ENCODE data around the gene NYAP2.
A peak's percentile ranks its signal among the peaks of the same experiment; 100 is the strongest.

NYAP2 gene

DNA sequence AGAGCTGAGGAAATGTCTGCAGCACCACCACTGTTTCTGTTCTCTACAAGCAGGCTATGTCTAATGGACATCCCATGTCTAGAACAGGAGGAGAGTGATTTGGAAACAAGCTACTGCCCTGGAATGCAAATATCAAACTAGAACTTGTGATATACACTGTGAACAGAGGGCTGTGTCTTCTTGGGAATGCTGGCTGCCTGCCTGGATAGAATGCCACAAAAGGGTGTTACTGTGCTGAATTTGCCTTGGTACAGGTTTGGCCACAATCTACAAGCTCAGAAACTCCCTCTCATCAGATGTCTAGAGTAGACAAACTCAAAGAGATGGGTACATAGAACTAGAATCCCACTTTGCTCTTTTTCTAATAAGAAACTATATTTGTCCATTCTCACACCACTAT lies 170.5 kb downstream of the NYAP2 start:
- DNase-seq = no peak

DNA sequence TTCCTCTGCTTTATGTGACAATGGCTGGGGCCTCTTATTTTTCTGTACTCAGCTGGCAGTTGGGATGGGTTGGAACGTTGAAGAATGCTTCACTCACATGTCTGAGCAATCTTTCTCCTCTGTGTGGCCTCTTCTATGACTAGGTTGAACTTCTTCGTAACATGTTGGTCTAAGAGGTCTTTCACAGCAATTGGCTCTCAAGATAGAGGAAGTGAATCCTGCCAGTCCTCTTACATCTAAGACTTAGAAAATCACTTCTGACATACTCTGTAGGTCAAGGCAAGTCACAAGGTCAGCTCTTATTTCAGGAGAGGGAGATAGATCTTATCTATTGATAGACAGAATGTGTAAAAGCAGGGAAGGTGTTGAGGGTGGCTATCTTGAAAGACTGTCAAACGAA lies 174.1 kb downstream of the NYAP2 start:
- DNase-seq = no peak

DNA sequence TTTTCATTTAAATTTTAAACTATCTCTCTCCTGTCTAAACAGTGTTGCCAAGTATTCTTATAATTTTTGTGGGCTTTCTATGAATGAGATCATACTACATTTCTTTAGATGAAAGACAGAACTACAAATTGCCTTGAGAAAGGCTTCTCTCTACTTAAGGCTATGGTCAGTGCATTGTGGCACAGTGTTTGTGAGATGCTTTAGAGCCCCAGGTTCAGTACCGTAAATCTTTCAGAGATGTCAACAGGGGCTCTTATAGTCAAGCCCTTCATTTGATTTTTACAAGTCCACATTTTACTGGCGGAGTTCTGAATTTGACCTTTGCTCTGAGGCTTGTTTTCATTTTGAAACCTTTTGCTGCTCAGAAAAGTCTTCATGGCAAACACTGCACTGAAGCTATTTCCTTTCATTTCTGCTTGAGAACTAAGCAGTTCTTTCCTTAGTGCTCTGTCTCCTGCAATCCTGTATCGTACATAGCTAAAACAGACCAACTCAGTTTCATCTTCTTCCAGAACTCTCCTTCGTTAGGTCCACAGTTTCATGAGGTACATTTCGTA lies 175.2 kb downstream of the NYAP2 start:
- no peak for DNase-seq

DNA sequence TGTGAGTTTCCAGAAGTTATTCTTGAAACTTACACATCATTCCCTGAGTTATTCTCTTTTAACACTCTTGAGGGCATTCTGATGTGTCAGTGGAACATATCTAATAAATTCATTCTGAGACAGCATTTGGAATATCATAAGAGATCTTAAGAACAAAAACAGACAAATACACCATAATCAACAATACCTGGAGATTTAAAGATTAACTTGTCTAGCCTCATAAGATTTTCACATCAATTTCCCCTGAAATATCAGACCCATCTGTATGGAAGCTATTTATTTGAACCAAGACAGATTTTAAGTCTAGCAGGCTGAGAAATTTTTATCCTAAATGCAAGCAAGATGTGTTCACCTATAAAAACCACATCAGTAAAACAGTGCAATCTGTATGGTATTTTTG lies 181.6 kb downstream of the NYAP2 start:
- DNase-seq = no peak

DNA sequence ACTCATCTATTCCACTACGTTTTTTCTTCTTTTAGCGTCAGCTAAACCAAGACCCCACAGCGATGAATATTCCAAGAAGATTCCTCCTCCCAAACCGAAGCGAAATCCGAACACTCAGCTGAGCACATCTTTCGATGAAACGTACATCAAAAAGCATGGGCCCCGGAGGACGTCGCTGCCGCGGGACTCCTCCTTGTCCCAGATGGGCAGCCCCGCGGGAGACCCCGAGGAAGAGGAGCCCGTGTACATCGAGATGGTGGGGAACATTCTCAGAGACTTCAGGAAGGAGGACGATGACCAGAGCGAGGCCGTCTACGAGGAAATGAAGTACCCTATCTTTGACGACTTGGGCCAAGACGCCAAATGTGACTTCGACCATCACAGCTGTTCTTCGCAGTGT lies 182.4 kb downstream of the NYAP2 start:
- no peak for DNase-seq

DNA sequence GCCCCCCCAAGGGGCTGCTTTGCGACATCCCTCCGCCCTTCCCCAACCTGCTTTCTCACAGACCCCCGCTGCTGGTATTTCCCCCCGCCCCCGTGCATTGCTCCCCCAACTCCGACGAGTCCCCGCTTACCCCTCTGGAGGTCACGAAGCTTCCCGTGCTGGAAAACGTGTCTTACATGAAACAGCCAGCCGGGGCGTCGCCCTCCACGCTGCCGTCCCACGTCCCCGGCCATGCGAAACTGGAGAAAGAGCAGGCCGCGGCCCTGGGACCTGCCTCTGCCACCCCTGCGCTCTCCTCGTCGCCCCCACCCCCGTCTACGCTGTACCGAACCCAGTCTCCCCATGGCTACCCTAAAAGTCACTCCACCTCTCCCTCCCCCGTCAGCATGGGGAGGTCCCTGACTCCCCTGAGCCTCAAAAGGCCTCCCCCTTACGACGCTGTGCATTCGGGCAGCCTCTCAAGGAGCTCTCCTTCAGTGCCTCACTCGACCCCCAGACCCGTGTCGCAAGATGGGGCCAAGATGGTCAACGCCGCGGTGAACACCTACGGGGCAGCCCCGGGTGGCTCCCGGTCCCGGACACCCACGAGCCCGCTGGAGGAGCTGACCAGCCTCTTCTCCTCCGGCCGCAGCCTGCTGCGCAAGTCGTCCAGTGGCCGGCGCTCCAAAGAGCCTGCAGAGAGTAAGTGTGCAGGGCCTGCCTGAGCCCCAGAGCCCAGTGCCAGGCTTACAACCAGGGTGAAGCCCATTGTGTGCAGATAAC lies 183.0 kb downstream of the NYAP2 start:
- no peak for DNase-seq

DNA sequence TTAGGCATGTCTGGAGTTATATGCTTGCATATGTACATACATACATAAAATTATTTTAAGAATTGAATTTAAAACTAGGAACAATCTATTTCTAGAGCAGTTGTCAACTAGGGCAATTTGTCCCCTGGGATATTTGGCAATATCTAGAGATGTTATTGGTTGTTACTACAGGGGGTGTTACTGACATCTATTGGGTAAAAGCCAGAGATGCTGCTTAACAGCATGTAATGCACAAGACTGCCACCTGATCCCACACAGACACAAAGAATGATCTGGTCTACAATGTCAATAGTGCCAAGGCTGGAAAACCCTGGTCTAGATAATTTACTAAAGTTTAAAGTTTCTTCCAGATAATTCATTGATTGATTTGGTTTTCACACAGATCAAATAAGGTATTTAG lies 185.3 kb downstream of the NYAP2 start:
- no peak for DNase-seq

DNA sequence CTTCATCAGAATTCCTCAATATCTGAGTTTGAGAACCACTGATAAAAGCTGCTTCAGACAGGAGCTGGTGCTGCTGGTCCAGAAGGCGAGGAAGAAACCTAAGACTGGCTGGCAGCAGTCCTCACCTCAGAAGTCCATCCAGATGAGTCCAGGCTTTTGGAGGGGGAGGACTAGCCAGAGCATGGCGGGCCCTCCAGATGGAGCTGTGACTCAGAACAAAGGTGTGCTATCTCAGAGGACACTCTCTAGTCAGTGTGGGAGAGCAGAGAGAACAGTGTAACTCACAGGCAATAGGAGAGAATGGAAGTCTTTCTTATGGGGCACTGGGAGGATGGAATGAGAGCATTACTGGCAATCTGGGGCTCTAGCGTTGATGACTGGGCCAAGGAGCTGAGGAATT lies 191.4 kb downstream of the NYAP2 start:
- DNase-seq = no peak

DNA sequence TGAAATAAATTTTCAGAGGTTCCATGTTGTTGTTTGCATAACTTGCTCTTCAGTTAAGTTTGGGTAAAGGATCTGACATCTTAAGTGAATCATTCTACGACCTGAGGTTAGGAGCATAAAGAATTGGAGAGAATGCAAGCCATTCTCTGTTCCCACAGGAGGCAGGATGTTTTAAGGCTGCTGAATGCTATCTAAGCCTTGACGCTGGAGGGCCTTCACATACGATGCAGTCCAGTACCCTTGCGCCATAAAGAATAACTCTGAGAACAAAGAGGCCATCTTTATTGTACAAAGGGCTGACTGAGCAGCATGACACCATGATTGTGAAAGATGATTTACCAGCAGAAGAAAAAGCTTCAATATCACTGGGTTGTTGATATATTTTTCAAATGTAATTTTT lies 198.4 kb downstream of the NYAP2 start:
- peak; percentile 39 for DNase-seq

DNA sequence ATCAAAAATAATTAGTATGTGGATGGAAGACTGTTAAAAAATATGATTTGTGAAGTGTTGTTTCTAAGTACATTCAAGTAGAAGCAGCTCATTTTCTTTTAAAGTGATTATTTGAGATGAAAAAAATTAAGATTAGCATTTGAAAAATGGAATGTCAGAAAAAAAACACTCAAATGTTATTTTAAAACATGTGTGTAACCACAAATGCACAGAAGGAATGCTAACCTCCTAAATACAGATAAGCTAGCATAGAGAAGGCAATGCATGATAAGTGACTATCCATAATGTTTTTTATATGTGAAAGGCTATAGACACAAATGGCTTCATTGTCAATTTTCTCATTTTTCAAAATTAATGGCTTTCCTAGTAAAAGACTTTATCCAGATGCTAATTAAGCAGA lies 198.9 kb downstream of the NYAP2 start:
- DNase-seq = no peak

DNA sequence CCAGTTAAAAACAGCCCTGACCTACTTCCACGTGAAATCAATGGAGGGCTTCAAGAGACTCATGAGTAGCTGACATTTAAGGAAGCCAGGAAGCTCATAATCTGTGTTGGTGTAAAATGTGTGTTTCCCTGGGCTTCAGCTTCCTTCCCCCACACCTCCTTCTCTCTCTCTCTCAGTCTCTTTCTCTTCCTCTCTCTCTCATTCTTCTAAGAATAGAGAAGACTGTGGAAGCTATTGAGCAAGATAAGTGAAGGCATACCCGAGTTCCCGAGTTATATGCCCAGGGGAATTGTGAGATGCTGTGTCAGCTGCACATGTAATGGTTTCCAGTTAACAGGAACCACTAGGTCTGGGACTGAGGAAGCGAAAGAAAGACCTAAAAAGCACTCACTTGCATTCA lies 199.4 kb downstream of the NYAP2 start:
- peak; percentile 39 for DNase-seq

DNA sequence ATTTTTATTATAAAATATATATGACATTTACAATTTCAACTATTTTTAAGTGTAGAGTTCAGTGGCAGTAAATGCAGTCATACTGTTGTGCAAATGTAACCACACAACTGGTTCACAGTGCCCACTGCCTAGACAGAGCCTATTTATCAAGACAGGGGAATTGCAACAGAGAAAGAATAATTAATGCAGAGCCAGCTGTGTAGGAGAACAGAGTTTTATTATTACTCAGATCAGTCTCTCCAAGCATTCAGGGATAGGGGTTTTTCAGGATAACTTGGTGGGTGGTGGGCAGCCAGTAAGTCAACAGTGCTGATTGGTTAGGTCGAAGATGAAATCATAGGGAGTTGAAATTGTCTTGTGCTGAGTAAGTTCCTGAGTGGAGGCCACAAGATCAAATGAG lies 200.3 kb downstream of the NYAP2 start:
- DNase-seq = no peak

DNA sequence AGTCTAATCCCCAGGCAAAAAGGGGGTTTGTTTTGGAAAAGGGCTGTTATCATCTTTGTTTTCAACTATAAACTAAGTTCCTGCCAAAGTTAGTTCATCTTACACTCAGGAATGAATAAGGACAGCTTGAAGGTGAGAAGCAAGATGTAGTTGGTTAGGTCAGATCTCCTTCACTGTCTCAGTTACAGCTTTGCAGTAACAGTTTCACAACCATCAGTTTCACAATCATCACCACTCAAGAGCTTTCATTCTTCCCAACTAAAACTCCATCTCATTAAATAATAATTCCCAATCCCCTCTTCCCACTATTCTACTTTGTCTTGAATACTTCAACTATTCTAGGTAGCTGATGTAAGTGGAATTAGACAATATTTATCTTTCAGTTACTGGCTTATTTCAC lies 200.9 kb downstream of the NYAP2 start:
- no peak for DNase-seq

DNA sequence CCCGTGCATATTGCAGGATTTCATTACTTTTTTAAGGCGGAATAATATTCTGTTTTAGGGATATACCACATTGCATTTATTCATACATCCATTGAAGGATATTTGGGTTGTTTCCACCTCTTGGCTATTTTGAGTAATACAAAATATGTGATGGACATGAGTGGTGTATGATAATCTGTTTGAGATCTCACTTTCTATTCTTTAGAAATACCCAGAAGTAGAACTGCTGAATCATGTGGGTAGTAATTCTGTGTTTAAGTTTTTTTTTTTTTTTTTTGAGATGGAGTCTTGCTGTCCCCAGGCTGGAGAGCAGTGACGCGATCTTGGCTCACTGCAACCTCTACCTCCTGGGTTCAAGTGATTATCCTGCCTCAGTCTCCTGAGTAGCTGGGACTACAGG lies 201.4 kb downstream of the NYAP2 start:
- no peak for DNase-seq

DNA sequence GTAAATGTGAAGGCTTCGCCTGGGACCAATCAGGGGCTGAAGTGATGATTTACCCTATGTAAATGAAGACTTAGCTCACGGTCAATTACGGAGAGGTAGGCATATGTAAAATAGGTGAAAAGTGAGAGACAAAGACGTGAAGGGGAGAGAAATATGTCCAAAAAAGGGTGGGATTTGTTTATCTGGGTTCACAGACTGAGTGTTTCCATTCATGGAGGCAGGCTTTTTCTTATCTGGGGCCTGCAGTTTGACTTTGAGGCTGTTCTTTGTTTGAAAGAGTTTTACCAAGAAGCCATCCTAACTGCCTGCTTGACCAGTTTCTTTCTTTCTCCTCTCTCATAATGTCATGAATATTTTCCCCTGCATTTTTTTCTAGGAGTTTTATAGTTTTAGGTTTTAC lies 202.7 kb downstream of the NYAP2 start:
- no peak for DNase-seq

DNA sequence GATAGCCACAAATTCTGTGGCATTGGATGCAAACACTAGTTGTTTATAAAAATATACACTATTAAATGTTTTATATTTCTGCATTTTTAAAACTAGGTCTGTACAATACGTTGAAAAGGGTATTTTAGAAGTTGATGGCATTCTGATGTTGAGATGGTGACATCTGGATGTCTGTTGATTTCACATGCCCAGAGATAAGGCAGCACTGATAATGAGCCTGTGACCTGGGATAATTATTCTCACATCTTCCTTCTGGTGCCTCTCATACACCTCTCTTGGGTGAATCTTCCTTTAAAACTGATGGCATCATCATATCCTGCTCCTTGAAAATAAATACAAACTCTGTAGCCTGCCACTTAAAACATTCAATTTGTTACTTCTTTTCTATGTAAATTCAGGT lies 208.6 kb downstream of the NYAP2 start:
- DNase-seq = no peak

DNA sequence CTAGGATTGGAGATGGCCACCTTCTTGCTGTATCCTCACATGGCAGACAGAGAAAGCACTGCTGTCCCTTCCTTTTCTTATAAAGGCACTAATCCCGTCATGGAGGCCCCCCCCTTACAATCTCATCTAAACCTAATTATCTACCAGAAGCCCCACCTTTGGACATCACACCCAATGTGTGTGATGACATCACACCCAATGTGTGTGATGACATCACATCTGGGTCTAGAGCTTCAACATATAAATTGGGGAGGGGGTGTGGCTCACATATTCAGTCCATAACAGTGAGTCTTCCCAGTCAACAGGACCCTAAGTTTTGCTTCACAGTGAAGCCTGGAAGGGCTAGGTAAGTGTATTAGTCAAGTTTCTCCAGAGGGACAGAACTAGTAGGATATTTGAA lies 213.1 kb downstream of the NYAP2 start:
- DNase-seq = no peak

DNA sequence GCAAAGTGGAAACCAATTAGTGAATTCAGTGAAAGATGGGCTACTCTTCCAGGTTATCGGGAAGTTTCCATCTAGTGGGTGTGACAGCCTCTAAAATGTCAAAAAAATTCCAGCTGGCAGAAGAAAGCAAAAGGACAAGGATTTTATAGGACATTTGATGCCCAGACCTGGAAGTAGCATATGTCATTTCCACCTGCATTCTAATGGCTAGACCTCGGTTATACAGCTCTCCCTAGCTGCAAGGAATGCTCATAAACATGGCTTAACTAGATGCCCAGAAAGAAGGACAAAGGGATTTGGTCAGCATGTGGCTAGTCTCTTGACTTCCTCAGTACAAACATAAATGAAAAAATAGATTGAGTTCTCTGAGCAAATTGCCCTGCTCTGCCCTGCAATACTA lies 215.4 kb downstream of the NYAP2 start:
- no peak for DNase-seq

DNA sequence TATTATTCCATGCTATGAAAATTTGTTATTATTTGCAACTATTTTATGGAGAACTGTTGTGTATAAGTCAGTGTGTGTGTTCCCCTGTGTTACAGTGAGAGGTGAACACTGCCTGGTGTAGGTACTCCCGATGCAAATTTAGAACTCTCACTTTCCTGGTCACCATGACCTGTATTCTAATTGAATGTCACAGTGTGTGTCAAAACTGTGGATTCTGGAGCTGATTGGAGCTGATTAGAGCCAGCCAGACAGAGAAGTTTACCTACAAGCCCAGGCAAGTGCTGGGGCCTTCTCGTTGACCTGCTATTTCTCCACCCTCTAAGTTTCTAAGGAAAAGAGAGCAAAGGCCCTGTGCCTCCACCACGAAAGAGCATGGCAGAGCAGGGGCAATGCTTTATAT lies 216.0 kb downstream of the NYAP2 start:
- DNase-seq = no peak

DNA sequence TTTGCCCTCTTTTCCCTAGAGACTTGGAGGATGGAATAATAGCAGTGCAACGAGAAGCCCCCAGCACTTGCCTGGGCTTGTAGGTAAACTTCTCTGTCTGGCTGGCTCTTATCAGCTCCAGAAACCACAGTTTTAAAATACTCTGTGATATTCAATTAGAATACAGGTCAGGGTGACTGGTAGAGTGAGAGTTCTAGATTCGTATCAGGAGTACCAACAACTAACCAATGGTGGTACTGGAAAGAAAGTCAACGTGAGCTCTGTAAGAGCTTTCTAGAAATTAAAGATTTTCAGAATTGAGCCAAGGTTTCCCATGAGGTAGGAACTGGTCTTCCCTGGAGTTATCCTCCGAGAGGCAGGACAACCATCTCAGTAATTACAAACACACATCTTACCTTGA lies 216.9 kb downstream of the NYAP2 start:
- no peak for DNase-seq

DNA sequence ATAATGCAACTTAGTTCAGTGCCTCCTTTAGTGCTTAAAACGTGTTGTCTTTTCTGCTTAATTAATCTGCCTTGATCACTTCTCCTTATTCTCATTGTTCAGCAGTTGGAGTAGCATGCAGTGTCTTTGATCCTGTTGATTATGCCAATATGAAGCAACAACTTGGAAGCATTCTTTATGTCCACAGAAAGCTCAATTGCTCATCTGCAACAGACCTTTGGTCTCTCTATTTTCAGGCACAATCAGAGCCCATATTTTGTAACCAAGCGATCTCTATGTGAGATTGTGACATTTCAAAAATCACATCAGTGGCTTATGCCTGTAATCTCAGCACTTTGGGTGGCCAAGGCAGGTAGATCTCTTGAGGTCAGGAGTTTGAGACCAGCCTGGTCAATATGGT lies 217.3 kb downstream of the NYAP2 start:
- no peak for DNase-seq

DNA sequence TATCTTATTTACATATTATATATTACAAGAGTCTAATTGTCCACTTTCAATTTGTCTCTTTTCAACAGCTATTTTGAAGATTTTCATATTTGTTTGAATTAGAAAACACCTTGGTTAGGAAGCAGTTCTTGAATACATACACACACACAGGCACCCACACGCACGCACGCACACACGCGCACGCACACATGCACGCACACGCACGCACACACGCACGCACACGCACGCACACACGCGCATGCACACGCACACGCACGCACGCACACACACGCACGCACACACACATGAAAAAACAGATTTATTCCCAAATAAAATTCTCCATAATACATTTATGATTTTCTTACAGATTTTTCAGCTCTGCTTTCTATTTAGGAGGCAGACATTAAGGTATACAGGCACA lies 220.7 kb downstream of the NYAP2 start:
- no peak for DNase-seq

DNA sequence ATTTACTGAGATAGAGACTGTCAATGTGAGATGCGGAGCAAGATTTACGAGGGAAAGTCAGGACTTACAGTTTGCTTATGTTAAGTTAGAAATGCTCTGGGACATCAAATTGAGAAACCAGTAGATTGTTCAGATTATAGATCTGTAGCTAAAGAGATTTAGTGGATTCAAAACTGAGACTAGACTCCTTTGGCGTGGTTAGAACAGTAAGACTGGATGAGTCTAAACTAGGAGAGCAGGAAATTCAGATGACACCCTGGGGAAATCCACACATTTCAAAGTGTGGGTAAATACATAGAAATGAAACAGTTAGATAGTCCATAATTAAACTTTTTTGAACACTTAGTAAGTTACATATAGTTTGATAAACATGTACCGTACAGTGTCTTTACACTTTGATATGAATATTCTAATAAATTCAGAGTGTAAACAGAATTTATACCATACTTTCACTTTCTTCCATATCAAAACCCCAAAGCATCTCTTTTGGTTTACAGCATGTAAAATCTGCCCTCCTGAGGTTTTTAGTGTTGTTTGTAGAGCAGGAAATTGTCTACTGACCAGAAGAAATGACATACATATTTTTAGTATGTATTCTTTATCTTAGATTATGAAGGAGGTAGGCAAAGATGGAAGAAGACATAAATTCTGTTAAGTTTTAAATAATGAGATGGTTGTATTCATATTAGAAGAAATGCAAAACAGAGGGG lies 231.5 kb downstream of the NYAP2 start:
- no peak for DNase-seq

DNA sequence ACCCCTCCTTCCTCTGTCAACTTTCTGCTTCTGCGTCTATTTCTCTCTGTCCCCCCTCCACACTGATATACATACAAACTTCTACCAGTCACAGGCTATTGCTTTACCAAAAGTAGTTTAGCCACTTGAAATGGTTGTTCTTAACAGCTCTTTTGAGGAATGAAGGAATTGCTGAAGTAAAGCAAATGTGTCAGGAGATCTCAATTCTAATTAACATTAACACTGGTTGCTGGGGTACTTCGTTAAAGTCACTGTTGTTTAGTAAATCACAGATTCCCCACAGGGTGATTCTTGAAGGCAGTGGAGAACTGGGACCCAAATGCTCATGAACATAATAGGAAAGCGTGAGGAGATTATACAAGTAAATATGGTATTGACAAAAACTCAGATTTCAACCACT lies 232.8 kb downstream of the NYAP2 start:
- no peak for DNase-seq

DNA sequence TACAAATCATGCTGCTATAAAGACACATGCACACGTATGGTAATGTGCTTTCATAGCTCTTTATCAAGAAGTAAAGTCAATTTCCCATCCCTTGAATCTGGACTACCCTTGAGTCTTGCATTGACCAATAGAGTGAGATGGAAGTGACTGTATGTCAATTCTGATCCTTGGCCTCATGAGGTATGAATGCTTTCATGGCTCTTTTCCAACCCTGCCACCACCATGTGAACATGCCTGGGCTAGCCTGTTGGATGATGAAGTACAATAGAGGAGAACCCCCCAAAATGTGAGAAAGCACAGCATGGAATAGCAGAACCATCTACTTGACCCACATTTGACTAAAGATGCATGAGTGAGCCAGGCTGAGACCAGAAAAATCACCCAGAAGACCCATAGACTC lies 237.0 kb downstream of the NYAP2 start:
- DNase-seq = no peak

Measured in retina (tissue), 1 donor.